IMR-90 (cell line): Measurements from ENCODE around the gene CTRB1. TPM values are rescaled to one million over a fixed set of nuclear protein-coding genes. Genes with fewer than 3 reads are reported as not detected.
A peak's percentile ranks its signal among the peaks of the same experiment; 100 is the strongest.

Experiments
- ATAC-seq: fragments of 200-7000 bp; cut with Tn5 transposase; 2 replicates; pipeline ENCODE4 v1.9.1; 2020; ENCODE audit warnings: low read depth, mild to moderate bottlenecking, moderate library complexity
- BruUV-seq: library from RNA; stranded (reverse); fragments of 400-500 nt; replicated peaks from 2 replicates; lab custom pipeline; 2021; lab: Mats Ljungman, UMichigan
- CTCF ChIA-PET: fragments of 300-600 bp; formaldehyde crosslinking; extraction: SDS; loops from one replicate; lab custom pipeline; 2021; ENCODE audit warnings: antibody characterized with exemption; lab: Yijun Ruan, JAX
- POLR2A ChIA-PET: fragments of 300-600 bp; sonication (Branson Sonifier 250); formaldehyde crosslinking; loops from one replicate; lab custom pipeline; 2022; ENCODE audit warnings: antibody characterized with exemption; ENCODE audit not compliant: unreplicated experiment; lab: Charles Lee
- DNase-seq: peaks from one replicate; pipeline ENCODE4 v3.0.0; 2013
- H2AFZ ChIP-seq: replicated peaks from 2 replicates; pipeline ENCODE3; 2013; ENCODE audit warnings: low read length, mild to moderate bottlenecking; ENCODE audit not compliant: poor library complexity
- H2AK5ac ChIP-seq: 2 replicates; pipeline ENCODE4 v1.6.1; 2013; ENCODE audit warnings: low read depth, low read length, inconsistent platforms
- H2AK9ac ChIP-seq: replicated peaks from 2 replicates; pipeline ENCODE3; 2013; ENCODE audit warnings: mild to moderate bottlenecking, low read depth, low read length, moderate library complexity; ENCODE audit not compliant: poor library complexity
- H2BK120ac ChIP-seq: 2 replicates; pipeline ENCODE4 v1.6.1; 2013; ENCODE audit warnings: low read depth, low read length, inconsistent platforms
- H2BK15ac ChIP-seq: 3 replicates; pipeline ENCODE4 v1.6.1; 2013; ENCODE audit warnings: low read depth, low read length, inconsistent platforms
- H2BK20ac ChIP-seq: 2 replicates; pipeline ENCODE4 v1.6.1; 2013; ENCODE audit warnings: low read depth, mild to moderate bottlenecking, inconsistent platforms, low read length, moderate library complexity
- H2BK5ac ChIP-seq: 2 replicates; pipeline ENCODE4 v1.6.1; 2013; ENCODE audit warnings: mild to moderate bottlenecking, low read depth, low read length, inconsistent platforms; ENCODE audit not compliant: poor library complexity, severe bottlenecking
- H3K14ac ChIP-seq: replicated peaks from 2 replicates; pipeline ENCODE4 v1.6.1; 2013; ENCODE audit warnings: low read depth, low read length, inconsistent platforms
- H3K18ac ChIP-seq: 2 replicates; pipeline ENCODE4 v1.6.1; 2013; ENCODE audit warnings: low read depth, low read length, control low read depth
- H3K23ac ChIP-seq: 2 replicates; pipeline ENCODE4 v1.6.1; 2013; ENCODE audit warnings: low read depth, low read length, inconsistent platforms
- H3K27ac ChIP-seq: 2 replicates; pipeline ENCODE4 v1.5.1; 2013; ENCODE audit warnings: mild to moderate bottlenecking, control low read depth, low read length; ENCODE audit not compliant: insufficient read depth
- H3K27me3 ChIP-seq: 2 replicates; pipeline ENCODE4 v1.6.1; 2013; ENCODE audit warnings: low read length; ENCODE audit not compliant: control insufficient read depth, insufficient read depth
- H3K36me3 ChIP-seq: 2 replicates; pipeline ENCODE4 v1.6.1; 2013; ENCODE audit warnings: low read length, mixed read lengths; ENCODE audit not compliant: control insufficient read depth, insufficient read depth
- H3K4ac ChIP-seq: 2 replicates; pipeline ENCODE4 v1.6.1; 2013; ENCODE audit warnings: low read depth, low read length, inconsistent platforms
- H3K4me1 ChIP-seq: 2 replicates; pipeline ENCODE4 v1.6.1; 2013; ENCODE audit warnings: low read length, mixed read lengths; ENCODE audit not compliant: control insufficient read depth, insufficient read depth
- H3K4me2 ChIP-seq: 2 replicates; pipeline ENCODE4 v1.6.1; 2013; ENCODE audit warnings: low read depth, mild to moderate bottlenecking, control low read depth, low read length, moderate library complexity
- H3K4me3 ChIP-seq: 2 replicates; pipeline ENCODE4 v1.5.1; 2013; ENCODE audit warnings: low read depth, mild to moderate bottlenecking, control low read depth, low read length, moderate library complexity; ENCODE audit not compliant: insufficient read depth
- H3K56ac ChIP-seq: 2 replicates; pipeline ENCODE4 v1.6.1; 2013; ENCODE audit warnings: low read length, inconsistent platforms; ENCODE audit not compliant: insufficient read depth; ENCODE audit errors: extremely low read depth
- H3K79me1 ChIP-seq, 2 experiments: 2 replicates each; pipeline ENCODE4 v1.6.1; 2013; ENCODE audit warnings: low read length in 2 of 2, inconsistent platforms in 1 of 2, low read depth in 1 of 2
- H3K9ac ChIP-seq: 2 replicates; pipeline ENCODE4 v1.6.1; 2013; ENCODE audit warnings: low read depth, low read length, control low read depth
- H3K9me1 ChIP-seq: 2 replicates; pipeline ENCODE4 v1.6.1; 2013; ENCODE audit warnings: low read length, inconsistent platforms; ENCODE audit not compliant: insufficient read depth
- H3K9me3 ChIP-seq: 2 replicates; pipeline ENCODE4 v1.6.1; 2013; ENCODE audit warnings: low read length; ENCODE audit not compliant: control insufficient read depth, insufficient read depth
- H4K20me1 ChIP-seq: 2 replicates; pipeline ENCODE4 v1.6.1; 2013; ENCODE audit warnings: low read length, inconsistent platforms; ENCODE audit not compliant: insufficient read depth
- H4K5ac ChIP-seq: 2 replicates; pipeline ENCODE4 v1.6.1; 2013; ENCODE audit warnings: mild to moderate bottlenecking, low read depth, low read length, control low read depth
- H4K8ac ChIP-seq, 2 experiments: 2 replicates each; pipeline ENCODE4 v1.6.1; 2013; ENCODE audit warnings: low read depth in 2 of 2, low read length in 2 of 2, control low read depth in 1 of 2, inconsistent platforms in 1 of 2
- H4K91ac ChIP-seq: 2 replicates; pipeline ENCODE4 v1.6.1; 2013; ENCODE audit warnings: low read depth, low read length, inconsistent platforms; ENCODE audit not compliant: insufficient read depth
- BHLHE40 ChIP-seq: fragments of 150-350 bp; IDR thresholded peaks from 2 replicates; pipeline ENCODE4 v1.6.1; 2016; ENCODE audit warnings: mild to moderate bottlenecking, low read depth, low read length
- FOS ChIP-seq: fragments of 150-350 bp; IDR thresholded peaks from 2 replicates; pipeline ENCODE4 v1.6.1; 2016; ENCODE audit warnings: low read depth, low read length
- MAFK ChIP-seq: IDR thresholded peaks from 2 replicates; pipeline ENCODE4 v1.6.1; 2012; ENCODE audit warnings: low read depth, low read length, improper control_type of control experiment
- NFE2L2 ChIP-seq: fragments of 150-350 bp; IDR thresholded peaks from 2 replicates; pipeline ENCODE4 v1.6.1; 2016; ENCODE audit warnings: low read depth, mild to moderate bottlenecking, low read length
- POLR2A ChIP-seq: IDR thresholded peaks from 2 replicates; pipeline ENCODE4 v1.6.1; 2012; ENCODE audit warnings: mild to moderate bottlenecking, low read depth, low read length
- RAD21 ChIP-seq: IDR thresholded peaks from 2 replicates; pipeline ENCODE4 v1.6.1; 2012; ENCODE audit warnings: low read length, improper control_type of control experiment
- RCOR1 ChIP-seq: IDR thresholded peaks from 2 replicates; pipeline ENCODE4 v1.6.1; 2012; ENCODE audit warnings: mild to moderate bottlenecking, low read length, improper control_type of control experiment; ENCODE audit not compliant: insufficient replicate concordance
- RFX5 ChIP-seq: IDR thresholded peaks from 2 replicates; pipeline ENCODE4 v1.8.0; 2012; ENCODE audit warnings: low read depth, mild to moderate bottlenecking, low read length, moderate library complexity
- SMC3 ChIP-seq: fragments of 150-350 bp; IDR thresholded peaks from 2 replicates; pipeline ENCODE4 v1.6.1; 2016; ENCODE audit warnings: low read depth, mild to moderate bottlenecking, antibody characterized with exemption, low read length, moderate library complexity
- WGBS, 2 experiments: methylation state at CpG; one replicate each; pipeline versions ENCODE4 v1.1.5 to v1.1.7; 2013; ENCODE audit warnings: missing lambda C conversion rate in 2 of 2; ENCODE audit not compliant: insufficient read length in 1 of 2; ENCODE audit errors: extremely low coverage in 2 of 2; 5-methylcytosine and 5-hydroxymethylcytosine counted together
- dilution Hi-C: fragments of 300-500 bp; cut with HindIII; formaldehyde crosslinking; loops from one replicate; pipeline ENCODE4 v1.14.3; 2018; ENCODE audit warnings: low sequenced_read_pairs; ENCODE audit not compliant: unreplicated experiment
- in situ Hi-C: fragments of 300-500 bp; cut with MboI; formaldehyde crosslinking; loops from 3 replicates; pipeline ENCODE4 v1.14.3; 2019; ENCODE audit warnings: low sequenced_read_pairs, inconsistent platforms, mixed read lengths
- intact Hi-C: fragments of 100-400 bp; cut with micrococcal nuclease; formaldehyde crosslinking; loops from 2 replicates; pipeline ENCODE4 v1.10.0; 2022
- polyA plus RNA-seq, 3 experiments: library from polyadenylated mRNA; depleted of rRNA; stranded (reverse); fragments of >200 nt; gene quantifications; 2 replicates each; pipeline ENCODE4 v1.2.3, GENCODE V29; 2012; ENCODE audit warnings: low replicate concordance in 1 of 3
- total RNA-seq: library from RNA; depleted of rRNA; stranded (reverse); fragments of >200 nt; gene quantifications from 2 replicates; pipeline ENCODE4 v1.2.3, GENCODE V29; 2012
- TF ChIP-seq, protein P1 (sequence below): conservative IDR thresholded peaks from 2 replicates; pipeline ENCODE4 v1.5.1; 2012; ENCODE audit warnings: mild to moderate bottlenecking, low read depth, low read length, improper control_type of control experiment
- TF ChIP-seq, protein P2 (sequence below): fragments of 150-350 bp; IDR thresholded peaks from 2 replicates; pipeline ENCODE4 v1.6.1; 2017; ENCODE audit warnings: mild to moderate bottlenecking, antibody characterized with exemption, low read length, low read depth
- TF ChIP-seq, protein P3 (sequence below): fragments of 150-350 bp; IDR thresholded peaks from 2 replicates; pipeline ENCODE4 v1.6.1; 2016; ENCODE audit warnings: low read depth, mild to moderate bottlenecking, low read length, moderate library complexity, borderline replicate concordance

The CTRB1 gene
- total and polyA plus RNA-seq, 2 of the 4 experiments (the other 2 are of a cell fraction): not detected

DNA sequence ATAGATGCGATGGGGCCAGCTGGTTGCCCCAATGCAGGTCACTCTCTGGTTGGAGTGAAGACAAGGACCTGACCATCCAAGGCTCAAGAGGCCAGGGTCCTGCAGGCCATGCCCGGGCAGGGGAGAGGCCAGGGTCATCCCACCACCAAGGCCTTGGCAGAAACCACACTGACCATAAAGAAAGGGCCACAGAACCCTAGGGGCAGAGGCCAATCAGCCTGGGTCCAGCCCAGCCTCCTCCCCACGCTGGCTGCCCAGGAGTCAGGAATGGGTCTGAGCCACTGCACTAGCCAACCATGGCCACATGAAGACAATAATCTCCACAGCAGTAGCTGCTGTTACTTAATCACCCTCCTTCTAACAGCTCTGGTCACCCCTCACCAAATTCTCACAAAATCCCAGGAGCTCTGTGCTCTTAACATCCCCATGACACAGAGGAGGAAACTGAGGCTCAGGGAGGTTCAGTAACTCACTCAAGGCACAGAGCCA lies 42.8 kb downstream of the CTRB1 start:
- H3K18ac ChIP-seq: no peak overlapping the region
- H4K91ac ChIP-seq: no peak overlapping the region
- no peak overlapping the region for H2BK5ac ChIP-seq
- no peak overlapping the region for H2BK120ac ChIP-seq
- H4K5ac ChIP-seq: no peak overlapping the region
- H3K14ac ChIP-seq: peak overlapping the region; percentile 45; the same call in 1 of the 2 replicates
- H3K56ac ChIP-seq: no peak overlapping the region
- H3K27me3 ChIP-seq: no peaks in the 10 kb centered on the region
- no peak overlapping the region for H2BK20ac ChIP-seq
- peaks cover 82% of the 10 kb centered on the region for H4K20me1 ChIP-seq
- TF ChIP-seq BHLHE40 (no peak), SMC3 (no peak), NFE2L2 (no peak), MAFK (no peak), FOS (no peak), RAD21 (no peak), RFX5 (no peak), RCOR1 (no peak), POLR2A (no peak)
- TF ChIP-seq, protein P1, sequence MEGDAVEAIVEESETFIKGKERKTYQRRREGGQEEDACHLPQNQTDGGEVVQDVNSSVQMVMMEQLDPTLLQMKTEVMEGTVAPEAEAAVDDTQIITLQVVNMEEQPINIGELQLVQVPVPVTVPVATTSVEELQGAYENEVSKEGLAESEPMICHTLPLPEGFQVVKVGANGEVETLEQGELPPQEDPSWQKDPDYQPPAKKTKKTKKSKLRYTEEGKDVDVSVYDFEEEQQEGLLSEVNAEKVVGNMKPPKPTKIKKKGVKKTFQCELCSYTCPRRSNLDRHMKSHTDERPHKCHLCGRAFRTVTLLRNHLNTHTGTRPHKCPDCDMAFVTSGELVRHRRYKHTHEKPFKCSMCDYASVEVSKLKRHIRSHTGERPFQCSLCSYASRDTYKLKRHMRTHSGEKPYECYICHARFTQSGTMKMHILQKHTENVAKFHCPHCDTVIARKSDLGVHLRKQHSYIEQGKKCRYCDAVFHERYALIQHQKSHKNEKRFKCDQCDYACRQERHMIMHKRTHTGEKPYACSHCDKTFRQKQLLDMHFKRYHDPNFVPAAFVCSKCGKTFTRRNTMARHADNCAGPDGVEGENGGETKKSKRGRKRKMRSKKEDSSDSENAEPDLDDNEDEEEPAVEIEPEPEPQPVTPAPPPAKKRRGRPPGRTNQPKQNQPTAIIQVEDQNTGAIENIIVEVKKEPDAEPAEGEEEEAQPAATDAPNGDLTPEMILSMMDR: no peak
- TF ChIP-seq, protein P2, sequence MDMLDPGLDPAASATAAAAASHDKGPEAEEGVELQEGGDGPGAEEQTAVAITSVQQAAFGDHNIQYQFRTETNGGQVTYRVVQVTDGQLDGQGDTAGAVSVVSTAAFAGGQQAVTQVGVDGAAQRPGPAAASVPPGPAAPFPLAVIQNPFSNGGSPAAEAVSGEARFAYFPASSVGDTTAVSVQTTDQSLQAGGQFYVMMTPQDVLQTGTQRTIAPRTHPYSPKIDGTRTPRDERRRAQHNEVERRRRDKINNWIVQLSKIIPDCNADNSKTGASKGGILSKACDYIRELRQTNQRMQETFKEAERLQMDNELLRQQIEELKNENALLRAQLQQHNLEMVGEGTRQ: no peak
- TF ChIP-seq, protein P3, sequence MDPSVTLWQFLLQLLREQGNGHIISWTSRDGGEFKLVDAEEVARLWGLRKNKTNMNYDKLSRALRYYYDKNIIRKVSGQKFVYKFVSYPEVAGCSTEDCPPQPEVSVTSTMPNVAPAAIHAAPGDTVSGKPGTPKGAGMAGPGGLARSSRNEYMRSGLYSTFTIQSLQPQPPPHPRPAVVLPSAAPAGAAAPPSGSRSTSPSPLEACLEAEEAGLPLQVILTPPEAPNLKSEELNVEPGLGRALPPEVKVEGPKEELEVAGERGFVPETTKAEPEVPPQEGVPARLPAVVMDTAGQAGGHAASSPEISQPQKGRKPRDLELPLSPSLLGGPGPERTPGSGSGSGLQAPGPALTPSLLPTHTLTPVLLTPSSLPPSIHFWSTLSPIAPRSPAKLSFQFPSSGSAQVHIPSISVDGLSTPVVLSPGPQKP: no peak
- no peak overlapping the region for H4K8ac ChIP-seq
- dilution Hi-C loops (no loop called here), in situ Hi-C loops (no loop called here), intact Hi-C loops (no loop called here)
- H2AK5ac ChIP-seq: no peak overlapping the region
- H3K27ac ChIP-seq: no peak overlapping the region
- no peak overlapping the region for H3K4ac ChIP-seq
- ATAC-seq (no peak), DNase-seq (no peak)
- H3K4me1 ChIP-seq: peaks cover 61% of the 10 kb centered on the region
- no peak overlapping the region for H2AK9ac ChIP-seq
- H2AFZ ChIP-seq: no peak overlapping the region
- WGBS, 2 experiments: 100% methylated on average over 2 of the region's 3 CpGs; no CpG with 5 or more reads in 1 of the 2 experiments
- no peak overlapping the region; the same call in 1 of the 2 replicates for H3K4me2 ChIP-seq
- no peaks in the 10 kb centered on the region for H3K9me3 ChIP-seq
- H3K9ac ChIP-seq: no peak overlapping the region
- BruUV-seq: no TSS peak
- H3K79me1 ChIP-seq: peaks cover 5 to 78% of the 10 kb centered on the region in 2 experiments; a peak in 3 of 4 replicates
- ChIA-PET CTCF (no interaction called here), POLR2A (no interaction called here)
- peak overlapping the region; percentile 72; the same call in 1 of the 2 replicates for H3K23ac ChIP-seq
- no peak overlapping the region for H2BK15ac ChIP-seq
- peaks cover 55% of the 10 kb centered on the region for H3K9me1 ChIP-seq
- H3K4me3 ChIP-seq: no peak overlapping the region
- peaks cover 8% of the 10 kb centered on the region; the same call in 1 of the 2 replicates for H3K36me3 ChIP-seq
